ENCODE results near the gene POLH. TPM values are rescaled to one million over a fixed set of nuclear protein-coding genes. Genes with fewer than 3 reads are reported as not detected.

The POLH gene
- total and polyA plus RNA-seq, 10 of the 15 experiments (the other 5 are each of a cell fraction or from before 2014, with no cell fraction given), result 5.5 to 33.6 (median 18.6) TPM

DNA sequence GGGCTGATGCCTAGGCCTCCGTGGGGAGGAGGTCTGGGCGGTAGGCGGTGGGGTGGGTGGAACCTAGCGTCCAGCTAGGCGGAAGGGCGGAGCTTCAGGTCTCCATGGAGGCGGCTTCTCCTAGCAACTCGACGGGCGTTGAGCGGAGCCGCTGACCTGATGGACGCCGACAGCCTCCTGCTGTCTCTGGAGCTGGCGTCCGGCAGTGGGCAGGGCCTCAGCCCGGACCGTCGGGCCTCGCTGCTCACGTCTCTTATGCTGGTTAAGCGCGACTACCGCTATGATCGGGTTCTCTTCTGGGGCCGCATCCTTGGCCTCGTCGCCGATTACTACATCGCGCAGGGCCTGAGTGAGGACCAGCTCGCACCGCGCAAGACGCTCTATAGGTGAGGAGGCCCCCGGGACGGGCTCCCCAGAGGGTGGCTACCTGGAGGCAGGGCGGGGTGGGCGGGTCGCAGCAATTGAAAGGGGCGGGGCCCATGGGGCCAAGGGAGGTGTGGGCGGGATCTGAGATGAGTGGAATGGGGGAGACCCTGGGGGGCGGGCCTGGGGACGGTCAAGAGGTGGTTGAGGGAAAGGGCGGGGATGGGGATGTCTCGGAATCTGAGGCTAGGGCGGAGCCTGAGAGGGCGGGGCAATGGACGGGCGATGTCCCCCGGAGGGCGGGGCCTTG is 69.1 kb downstream of the POLH start, which contains the start of gene RSPH9:
Gene RSPH9 (plus strand): TSS at position 97 of the 673 bp plus-strand sequence. CDS start 63 bp downstream, at position 160.
- Histone ChIP-seq H3K4me2 (ENCODE audit: control insufficient read depth, insufficient read depth) (peak within 1 kb of the TSS; percentile 82), H3K9me3 (replicated peaks; ENCODE audit: control insufficient read depth, insufficient read depth, low read length) (no peaks in the 10 kb centered on the region), H3K27ac (ENCODE audit: control insufficient read depth, insufficient read depth) (no peak within 1 kb of the TSS), H2AFZ (ENCODE audit: control insufficient read depth, low read depth, low read length) (peak within 1 kb of the TSS; percentile 83), H3K79me2 (ENCODE audit: control insufficient read depth, insufficient read depth, low read length) (no peaks in the 10 kb centered on the region; the same call in 1 of the 2 replicates), H3K27me3 (replicated peaks in 1 of 2; ENCODE audit: control insufficient read depth in 2 of 2, insufficient read depth in 2 of 2, low read length in 1 of 2) (no peaks in the 10 kb centered on the region), H3K4me1 (ENCODE audit: control insufficient read depth, insufficient read depth, low read length) (no peaks in the 10 kb centered on the region), H3K4me3 (peak within 1 kb of the TSS; percentile 64; the same call in 1 of the 2 replicates), H3K9ac (ENCODE audit: control insufficient read depth, insufficient read depth, low read length) (no peak within 1 kb of the TSS), H3K36me3 (ENCODE audit: control insufficient read depth in 2 of 2, insufficient read depth in 2 of 2, low read length in 1 of 2) (peaks cover 3 to 6% of the 10 kb centered on the region in 2 experiments), H4K20me1 (ENCODE audit: control insufficient read depth, insufficient read depth) (no peaks in the 10 kb centered on the region)
- RAD21 ChIA-PET (ENCODE audit: unreplicated experiment), result interaction anchor here (1.2 kb wide), 2 partner anchors 18 to 23 kb away, joined by 3 read pairs; no protein-coding TSS in a partner anchor
- BruUV-seq (replicated peaks), result no TSS peak
- in situ Hi-C loops (cut with MboI) (no loop called here), intact Hi-C loops (cut with micrococcal nuclease; ENCODE audit: unreplicated experiment) (no loop called here)
- 17% methylated on average over 46 of the region's 52 CpGs for WGBS (ENCODE audit: insufficient coverage, insufficient replicate concordance, low lambda C conversion rate, missing lambda C conversion rate)
- SMC1A ChIA-PET (ENCODE audit: uncharacterized antibody, unreplicated experiment), result interaction anchor here (0.6 to 1.9 kb wide), 4 partner anchors 9 to 875 kb away, joined by 3 to 5 read pairs (median 3); partner anchors contain the start of gene GTPBP2
- peak; percentile 94 for ATAC-seq
- DNase-seq (ENCODE audit: low read depth, low spot score), result no peak
- FAIRE-seq, result peak; percentile 65
- POLR2A ChIA-PET, result interaction anchor here (0.6 to 2.2 kb wide), 3 partner anchors 8 to 15 kb away, joined by 5 to 9 read pairs (median 8); partner anchors contain the start of genes GTPBP2 and MAD2L1BP
- TF ChIP-seq STAT1 (conservative IDR thresholded peaks at IDR 0.05), result no peak
- no peak for TF ChIP-seq SUZ12 (IDR thresholded peaks at IDR 0.05; ENCODE audit: unreplicated experiment)
- TF ChIP-seq BRCA1 (IDR thresholded peaks at IDR 0.05; ENCODE audit: low read depth, low read length), result no peak
- no peak for TF ChIP-seq CBX3 (IDR thresholded peaks at IDR 0.05; ENCODE audit: borderline replicate concordance, low read depth)
- CTCF ChIA-PET, result interaction anchor here (0.5 to 2.2 kb wide), 8 partner anchors 15 to 430 kb away, joined by 3 to 7 read pairs (median 4); partner anchors contain the start of gene GTPBP2

GRCh38 chr6:43645613-43645964 is 69.6 kb downstream of the POLH start:
- H3K27me3 ChIP-seq (replicated peaks in 1 of 2; ENCODE audit: control insufficient read depth in 2 of 2, insufficient read depth in 2 of 2, low read length in 1 of 2), result no peaks in the 10 kb centered on the region
- ATAC-seq, result peak; percentile 14
- ChIA-PET CTCF (interaction anchor here (0.5 to 2.2 kb wide), 7 partner anchors 16 to 430 kb away, joined by 3 to 7 read pairs (median 4); partner anchors contain the start of gene GTPBP2), RAD21 (ENCODE audit: unreplicated experiment) (interaction anchor here (1.2 kb wide), 2 partner anchors 18 to 23 kb away, joined by 3 read pairs; no protein-coding TSS in a partner anchor), POLR2A (interaction anchor here (0.6 to 2.2 kb wide), 3 partner anchors 8 to 16 kb away, joined by 5 to 9 read pairs (median 8); partner anchors contain the start of genes GTPBP2 and MAD2L1BP), SMC1A (ENCODE audit: uncharacterized antibody, unreplicated experiment) (interaction anchor here (0.7 to 1.9 kb wide), 5 partner anchors 9 to 558 kb away, joined by 3 to 5 read pairs (median 3); partner anchors contain the start of gene GTPBP2)
- H3K36me3 ChIP-seq (ENCODE audit: control insufficient read depth in 2 of 2, insufficient read depth in 2 of 2, low read length in 1 of 2), result peaks cover 0 to 6% of the 10 kb centered on the region in 2 experiments; a peak in 2 of 4 replicates
- no peaks in the 10 kb centered on the region for H4K20me1 ChIP-seq (ENCODE audit: control insufficient read depth, insufficient read depth)
- no TSS peak for BruUV-seq (replicated peaks)
- no peak for FAIRE-seq
- H3K4me1 ChIP-seq (ENCODE audit: control insufficient read depth, insufficient read depth, low read length), result no peaks in the 10 kb centered on the region
- H3K27ac ChIP-seq (ENCODE audit: control insufficient read depth, insufficient read depth), result no peak overlapping the region
- no peaks in the 10 kb centered on the region for H3K9me3 ChIP-seq (replicated peaks; ENCODE audit: control insufficient read depth, insufficient read depth, low read length)
- H3K4me2 ChIP-seq (ENCODE audit: control insufficient read depth, insufficient read depth), result peak overlapping the region; percentile 82
- intact Hi-C loops (cut with micrococcal nuclease; ENCODE audit: unreplicated experiment), result no loop called here
- in situ Hi-C loops (cut with MboI), result no loop called here
- H3K4me3 ChIP-seq, result peak overlapping the region; percentile 64; the same call in 1 of the 2 replicates
- no peak for DNase-seq (ENCODE audit: low read depth, low spot score)
- no peaks in the 10 kb centered on the region; the same call in 1 of the 2 replicates for H3K79me2 ChIP-seq (ENCODE audit: control insufficient read depth, insufficient read depth, low read length)
- 16% methylated on average over 9 of the region's 9 CpGs for WGBS (ENCODE audit: insufficient coverage, insufficient replicate concordance, low lambda C conversion rate, missing lambda C conversion rate)
- H3K9ac ChIP-seq (ENCODE audit: control insufficient read depth, insufficient read depth, low read length), result no peak overlapping the region
- H2AFZ ChIP-seq (ENCODE audit: control insufficient read depth, low read depth, low read length), result peak overlapping the region; percentile 75
- TF ChIP-seq POLR2AphosphoS5 (IDR thresholded peaks at IDR 0.05; ENCODE audit: low read length) (no peak), RAD51 (IDR thresholded peaks at IDR 0.05) (no peak), EP300 (IDR thresholded peaks at IDR 0.05; ENCODE audit: borderline replicate concordance in 1 of 2, control insufficient read depth in 1 of 2, low read depth in 2 of 2, low read length in 2 of 2) (no peak), KAT2A (conservative IDR thresholded peaks at IDR 0.05; ENCODE audit: control insufficient read depth, low read depth, low read length) (no peak), ZNF274 (IDR thresholded peaks at IDR 0.05; ENCODE audit: insufficient read depth, insufficient read length) (no peak)
- TF ChIP-seq, protein P1, sequence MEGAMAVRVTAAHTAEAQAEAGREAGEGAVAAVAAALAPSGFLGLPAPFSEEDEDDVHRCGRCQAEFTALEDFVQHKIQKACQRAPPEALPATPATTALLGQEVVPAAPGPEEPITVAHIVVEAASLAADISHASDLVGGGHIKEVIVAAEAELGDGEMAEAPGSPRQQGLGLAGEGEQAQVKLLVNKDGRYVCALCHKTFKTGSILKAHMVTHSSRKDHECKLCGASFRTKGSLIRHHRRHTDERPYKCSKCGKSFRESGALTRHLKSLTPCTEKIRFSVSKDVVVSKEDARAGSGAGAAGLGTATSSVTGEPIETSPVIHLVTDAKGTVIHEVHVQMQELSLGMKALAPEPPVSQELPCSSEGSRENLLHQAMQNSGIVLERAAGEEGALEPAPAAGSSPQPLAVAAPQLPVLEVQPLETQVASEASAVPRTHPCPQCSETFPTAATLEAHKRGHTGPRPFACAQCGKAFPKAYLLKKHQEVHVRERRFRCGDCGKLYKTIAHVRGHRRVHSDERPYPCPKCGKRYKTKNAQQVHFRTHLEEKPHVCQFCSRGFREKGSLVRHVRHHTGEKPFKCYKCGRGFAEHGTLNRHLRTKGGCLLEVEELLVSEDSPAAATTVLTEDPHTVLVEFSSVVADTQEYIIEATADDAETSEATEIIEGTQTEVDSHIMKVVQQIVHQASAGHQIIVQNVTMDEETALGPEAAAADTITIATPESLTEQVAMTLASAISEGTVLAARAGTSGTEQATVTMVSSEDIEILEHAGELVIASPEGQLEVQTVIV (IDR thresholded peaks at IDR 0.05; ENCODE audit: borderline replicate concordance, partially characterized antibody), result no peak
- TF ChIP-seq, protein P2, sequence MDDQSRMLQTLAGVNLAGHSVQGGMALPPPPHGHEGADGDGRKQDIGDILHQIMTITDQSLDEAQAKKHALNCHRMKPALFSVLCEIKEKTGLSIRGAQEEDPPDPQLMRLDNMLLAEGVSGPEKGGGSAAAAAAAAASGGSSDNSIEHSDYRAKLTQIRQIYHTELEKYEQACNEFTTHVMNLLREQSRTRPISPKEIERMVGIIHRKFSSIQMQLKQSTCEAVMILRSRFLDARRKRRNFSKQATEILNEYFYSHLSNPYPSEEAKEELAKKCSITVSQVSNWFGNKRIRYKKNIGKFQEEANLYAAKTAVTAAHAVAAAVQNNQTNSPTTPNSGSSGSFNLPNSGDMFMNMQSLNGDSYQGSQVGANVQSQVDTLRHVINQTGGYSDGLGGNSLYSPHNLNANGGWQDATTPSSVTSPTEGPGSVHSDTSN (IDR thresholded peaks at IDR 0.05; ENCODE audit: insufficient replicate concordance, low read depth, low read length), result no peak
